HuH-7.5 (cell line): Measurements from ENCODE around the gene LATS2.

Experiments used
- DNase-seq: peaks from one replicate; pipeline ENCODE4 v3.0.0; 2011; ENCODE audit warnings: low spot score

Gene LATS2

DNA sequence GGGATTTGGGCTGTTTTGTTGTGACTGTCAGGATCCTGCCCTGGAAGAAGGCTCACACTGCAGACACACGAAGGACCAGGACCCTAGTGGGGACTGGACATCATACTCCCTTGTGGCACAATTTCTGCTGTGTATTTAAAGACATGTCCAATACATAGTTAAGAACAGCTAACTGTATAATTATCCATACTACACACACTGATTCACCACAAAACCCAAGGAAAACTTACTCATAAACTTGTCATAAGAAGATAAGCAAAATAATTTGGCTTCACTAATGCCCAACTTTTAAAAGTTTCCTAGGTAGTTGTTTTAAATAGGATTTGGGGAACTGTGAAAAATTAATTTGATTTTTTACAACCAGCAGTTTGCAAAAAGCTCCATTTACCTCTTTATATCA, 46.1 kb downstream of the LATS2 start:
- no peak for DNase-seq

DNA sequence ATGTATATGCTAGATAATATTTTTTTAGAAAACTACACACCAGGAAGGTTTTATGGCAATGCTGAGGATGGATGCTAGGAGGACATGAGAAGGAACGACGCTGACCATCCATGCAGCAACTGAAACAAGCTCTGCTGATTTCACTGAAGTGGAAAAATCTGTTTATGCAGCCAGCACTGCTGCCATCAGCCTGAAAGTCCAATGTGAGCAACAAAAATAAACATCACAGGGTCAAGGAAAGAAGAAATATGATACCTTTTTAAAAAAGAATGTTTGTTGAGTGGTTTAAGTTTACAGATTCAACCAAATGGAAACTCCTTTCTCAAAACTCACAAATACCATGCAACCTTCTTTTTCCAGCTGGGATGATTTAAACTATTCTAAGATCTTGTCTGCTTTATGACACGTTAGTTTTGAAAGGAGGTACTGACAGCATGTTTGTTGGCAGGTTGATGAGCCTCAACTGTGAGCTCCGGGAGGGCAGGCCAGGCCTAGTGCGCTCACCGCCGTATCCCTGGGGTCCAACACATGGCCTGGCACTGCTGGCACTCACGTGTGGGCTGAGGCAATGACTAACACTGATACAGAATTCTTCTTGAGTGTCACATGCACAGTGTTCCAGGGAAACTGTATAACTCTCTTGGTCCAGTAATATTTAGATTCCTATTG, 46.8 kb downstream of the LATS2 start:
- no peak for DNase-seq

DNA sequence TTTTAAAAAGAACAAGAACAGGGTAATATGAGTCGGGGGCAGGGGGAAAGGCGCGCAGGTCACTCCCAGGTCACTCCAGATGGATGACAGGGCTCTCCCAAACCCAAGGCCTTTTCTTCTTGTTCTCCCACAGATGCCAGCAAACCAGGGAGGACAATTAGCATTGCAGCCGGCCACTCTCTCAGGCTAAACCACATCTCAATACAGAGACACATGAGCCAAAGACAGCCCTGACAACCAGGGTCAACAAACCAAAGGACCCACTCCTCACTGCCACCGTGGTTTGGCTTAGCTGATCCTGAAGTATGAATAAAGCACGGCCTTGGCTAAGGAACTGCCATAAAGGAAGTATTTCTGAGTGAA, 47.3 kb downstream of the LATS2 start:
- DNase-seq, result no peak

DNA sequence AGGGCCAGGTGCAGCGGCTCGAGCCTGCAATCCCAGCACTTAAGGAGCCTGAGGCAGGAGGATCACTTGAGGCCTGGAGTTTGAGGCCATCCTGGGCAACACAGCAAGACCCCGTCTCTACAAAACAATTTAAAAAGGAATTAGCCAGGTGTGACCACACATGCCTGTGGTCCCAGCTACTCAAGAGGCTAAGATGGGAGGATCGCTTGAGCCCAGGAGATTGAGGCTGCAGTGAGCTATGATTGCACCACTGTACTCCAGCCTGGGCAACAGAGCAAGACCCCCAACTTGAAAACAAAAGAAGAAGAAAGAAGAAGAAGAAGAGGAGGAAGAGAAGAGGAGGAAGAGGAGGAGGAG, 47.7 kb downstream of the LATS2 start:
- no peak for DNase-seq

DNA sequence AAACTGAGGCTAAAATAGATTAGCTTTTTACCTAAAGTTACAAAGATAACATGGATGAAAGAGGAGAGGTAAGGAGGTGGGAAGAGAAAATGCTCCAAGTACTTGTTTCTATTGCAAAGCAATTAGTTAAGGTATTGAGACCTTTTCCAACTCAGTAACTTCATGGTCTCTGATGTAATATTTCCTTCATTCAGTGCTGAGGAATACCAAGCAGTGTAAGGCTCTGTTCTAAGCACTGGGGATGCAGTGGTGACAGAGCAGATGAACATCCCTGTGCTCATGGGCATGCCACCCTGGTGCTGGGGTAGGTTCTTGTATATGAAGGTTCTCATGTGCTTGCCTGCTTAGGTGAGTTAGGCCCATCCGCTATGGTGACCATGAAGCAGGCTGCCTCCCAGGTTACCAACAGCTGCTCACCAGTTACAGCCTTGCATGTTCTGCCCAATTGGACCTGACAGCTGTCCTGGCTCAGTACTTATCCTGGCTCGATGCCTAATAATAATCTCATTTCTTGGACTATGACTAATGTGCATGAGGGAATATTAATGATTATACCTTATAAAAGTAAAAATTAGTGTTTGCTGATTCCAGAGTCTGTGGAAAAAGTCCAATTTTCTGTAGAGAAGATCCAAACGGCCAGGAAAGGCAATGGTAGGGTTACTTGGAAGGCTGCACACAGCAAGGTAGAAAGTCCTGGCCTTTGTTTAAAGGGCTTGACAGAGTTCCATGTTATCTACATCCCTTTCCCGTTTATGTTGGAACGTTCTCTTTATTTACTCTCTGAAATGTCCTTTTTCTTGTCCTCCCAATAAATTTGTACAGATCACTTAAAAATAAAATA, 48.3 kb downstream of the LATS2 start:
- DNase-seq, result no peak

DNA sequence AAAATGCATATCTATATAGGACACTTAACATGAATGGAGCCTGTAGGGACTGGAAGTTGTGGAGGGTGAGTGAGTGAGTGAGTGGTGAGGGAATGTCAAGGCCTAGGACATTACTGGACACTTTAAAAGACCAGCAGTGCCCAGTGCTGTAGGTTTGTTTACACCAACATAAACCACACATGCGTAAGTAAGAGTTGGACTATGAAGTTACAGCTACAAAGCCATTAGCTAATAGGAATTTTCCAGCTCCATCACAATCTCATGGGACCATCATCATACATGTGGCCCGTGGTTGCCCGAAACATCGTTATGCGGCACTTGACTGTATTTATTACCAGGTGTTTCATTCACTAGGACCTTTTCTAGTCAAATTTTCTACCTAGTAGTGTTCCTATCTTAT, 49.2 kb downstream of the LATS2 start:
- no peak for DNase-seq

DNA sequence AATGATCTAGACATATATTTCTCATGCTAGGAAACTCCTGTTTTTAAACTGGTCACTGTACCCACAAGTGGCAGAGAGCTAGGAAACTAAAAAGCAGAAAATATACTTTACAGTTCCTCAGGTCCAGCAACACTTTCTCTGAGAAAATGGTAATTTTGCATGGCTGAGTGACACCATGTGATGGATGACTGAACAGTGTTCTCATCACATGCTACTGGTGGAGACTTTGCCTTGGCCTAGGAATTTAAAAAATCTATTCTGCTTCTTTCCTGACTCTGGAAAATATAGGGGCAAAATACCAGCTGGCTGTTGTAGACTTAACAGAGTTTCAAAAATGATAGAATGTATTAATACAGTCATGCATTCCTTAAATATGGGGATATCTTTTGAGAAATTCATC, 50.0 kb downstream of the LATS2 start:
- no peak for DNase-seq

DNA sequence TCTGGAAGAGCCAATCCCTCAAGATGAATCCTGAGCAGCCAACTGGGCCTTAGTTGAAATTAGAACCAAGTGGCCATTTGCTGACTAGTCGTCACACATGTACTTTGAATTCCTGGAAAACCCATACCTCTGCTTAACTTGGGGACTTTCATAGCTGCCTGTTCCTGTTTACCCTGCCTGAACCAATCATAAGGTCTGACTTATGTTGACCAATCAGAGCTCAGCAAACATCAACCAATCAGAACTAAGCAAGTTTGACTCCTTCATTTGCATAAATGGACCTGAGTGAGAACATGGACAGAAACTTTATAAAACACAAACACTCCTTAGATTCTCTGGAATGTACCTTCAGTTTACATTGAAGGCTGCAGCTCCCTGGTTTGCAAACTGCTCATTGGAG, 50.8 kb downstream of the LATS2 start:
- no peak for DNase-seq

DNA sequence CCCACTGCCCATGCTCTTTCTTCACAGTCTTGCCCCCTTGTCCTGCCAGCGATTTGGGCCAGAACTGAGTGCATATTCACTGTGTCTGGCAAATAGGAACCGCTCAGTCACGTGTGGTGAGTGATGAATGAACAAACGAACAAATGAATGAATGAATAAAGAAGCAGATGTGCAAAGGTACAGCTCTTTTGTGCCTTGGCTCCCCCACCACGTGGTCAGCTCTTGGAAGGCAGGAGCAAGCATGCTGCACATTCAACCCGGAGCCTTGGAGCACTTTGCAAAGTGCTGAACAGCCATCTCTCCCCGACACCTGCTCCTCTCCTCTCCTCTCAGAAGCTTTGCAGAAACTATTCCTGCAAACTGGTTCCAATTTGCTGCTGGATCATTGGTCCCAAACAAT, 52.4 kb downstream of the LATS2 start:
- DNase-seq, result no peak

DNA sequence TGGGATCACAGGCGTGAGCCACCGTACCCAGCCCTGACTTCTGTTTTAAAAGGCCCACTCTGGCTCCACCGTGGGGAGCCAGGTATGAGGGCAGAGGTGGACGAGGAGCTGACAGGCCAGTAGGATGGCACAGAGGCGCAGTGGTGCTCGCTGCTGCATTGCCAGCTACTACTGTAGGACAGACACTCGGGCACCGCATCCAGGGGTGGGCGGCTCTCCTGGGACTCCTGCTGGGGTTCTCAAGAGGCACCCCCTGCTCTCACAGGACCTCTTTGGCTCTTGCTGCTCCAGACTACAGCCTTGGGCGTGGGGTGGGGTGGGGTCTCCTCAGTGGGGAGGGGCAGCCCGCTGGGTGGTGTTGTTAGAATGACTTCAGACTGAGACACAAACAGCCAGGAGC, 53.4 kb downstream of the LATS2 start:
- DNase-seq, result no peak

DNA sequence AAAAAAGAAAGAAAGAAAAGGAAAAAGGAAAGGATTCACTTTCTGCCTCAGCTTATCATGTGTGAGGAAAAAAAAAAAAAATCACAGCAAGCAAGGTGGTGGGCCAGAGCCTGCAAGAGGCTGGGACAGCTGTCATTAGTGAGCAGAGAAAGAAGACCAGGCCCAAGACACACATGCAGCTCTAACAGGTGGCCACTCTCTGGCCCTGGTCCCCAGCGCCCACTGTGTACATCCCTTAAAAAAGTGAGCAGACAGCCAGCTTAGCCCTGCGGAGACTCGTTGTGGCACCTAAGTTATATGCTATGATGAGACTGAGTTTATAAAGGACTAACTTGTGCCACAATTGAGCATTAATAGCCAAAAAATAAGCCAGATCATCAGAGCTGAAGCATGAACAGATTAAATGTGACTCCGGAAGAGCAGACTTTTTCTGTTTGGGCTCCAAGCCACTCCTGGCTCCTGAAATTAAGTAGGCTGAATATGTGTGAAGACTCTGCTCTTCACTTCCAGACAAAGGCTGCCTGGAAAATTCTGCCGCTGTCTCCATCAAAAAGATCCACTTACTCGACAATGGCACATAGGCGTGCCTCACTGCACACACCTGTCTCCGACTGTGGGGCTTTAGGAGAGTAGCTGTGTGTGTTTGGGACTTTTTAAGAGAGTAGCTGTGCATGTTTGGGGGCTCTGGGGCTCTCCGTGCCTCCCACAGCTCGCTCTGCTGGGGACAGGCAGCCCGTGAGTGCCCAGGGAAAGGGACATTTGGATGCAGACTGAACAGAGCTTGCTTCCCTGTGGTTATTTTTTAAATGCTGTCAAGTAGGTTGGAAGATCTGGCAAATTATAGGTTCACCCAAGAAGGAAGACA, 55.0 kb downstream of the LATS2 start:
- DNase-seq, result no peak

DNA sequence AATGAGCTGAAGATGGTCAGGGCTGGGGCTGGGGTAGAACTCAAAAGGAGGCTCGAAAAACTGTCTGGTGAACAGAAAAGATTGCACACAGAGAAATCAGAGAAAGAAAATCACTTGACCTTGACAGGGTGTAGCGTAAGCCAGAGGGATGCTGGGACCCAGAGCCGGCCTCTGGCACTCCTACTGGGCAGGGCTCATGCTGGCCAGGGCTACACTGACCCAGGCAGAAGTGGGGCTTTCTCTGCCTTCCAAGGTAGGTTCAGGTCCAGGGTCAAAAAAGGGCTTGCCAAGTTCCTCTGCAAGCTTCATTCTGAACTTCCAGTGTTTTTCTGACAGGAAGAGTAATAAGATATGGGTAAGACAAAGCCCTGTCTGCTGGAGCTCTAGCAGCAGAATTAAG, 56.2 kb downstream of the LATS2 start:
- no peak for DNase-seq

DNA sequence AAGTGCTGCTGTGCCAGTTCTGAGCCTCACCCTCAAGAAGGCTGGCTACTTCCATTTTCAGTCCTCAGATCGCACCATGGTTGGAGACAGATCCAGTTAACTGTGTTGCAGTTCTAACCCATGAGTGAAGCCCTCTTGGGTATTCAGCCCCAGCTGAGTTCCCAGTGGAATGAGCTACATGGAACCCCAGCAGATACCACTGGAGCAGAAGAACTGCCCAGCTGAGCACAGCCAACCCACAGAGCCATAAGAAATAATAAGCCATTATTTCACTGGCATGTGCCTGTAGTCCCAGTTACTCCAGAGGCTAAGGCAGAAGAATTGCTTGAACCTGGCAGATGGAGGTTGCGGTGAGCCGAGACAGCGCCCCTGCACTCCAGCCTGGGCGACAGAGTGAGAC, 59.9 kb downstream of the LATS2 start:
- DNase-seq, result no peak

DNA sequence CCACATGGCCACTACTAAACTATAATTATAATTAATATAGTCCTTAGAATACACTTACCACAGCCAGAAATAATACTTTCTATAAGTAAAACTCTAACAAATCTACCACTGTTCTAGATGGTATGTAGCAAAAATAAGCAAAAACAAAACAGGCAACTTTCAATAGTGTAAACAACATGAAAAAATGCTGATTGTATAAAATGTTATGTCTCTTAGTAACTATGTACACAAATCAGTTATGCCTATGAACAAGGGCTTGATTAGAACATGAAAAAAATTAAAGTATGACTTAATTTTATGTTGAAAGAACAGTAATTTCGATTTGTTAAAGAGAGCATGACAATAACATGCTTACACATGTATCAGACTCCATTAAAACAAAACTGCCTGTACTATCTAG, 60.7 kb downstream of the LATS2 start:
- DNase-seq, result no peak

DNA sequence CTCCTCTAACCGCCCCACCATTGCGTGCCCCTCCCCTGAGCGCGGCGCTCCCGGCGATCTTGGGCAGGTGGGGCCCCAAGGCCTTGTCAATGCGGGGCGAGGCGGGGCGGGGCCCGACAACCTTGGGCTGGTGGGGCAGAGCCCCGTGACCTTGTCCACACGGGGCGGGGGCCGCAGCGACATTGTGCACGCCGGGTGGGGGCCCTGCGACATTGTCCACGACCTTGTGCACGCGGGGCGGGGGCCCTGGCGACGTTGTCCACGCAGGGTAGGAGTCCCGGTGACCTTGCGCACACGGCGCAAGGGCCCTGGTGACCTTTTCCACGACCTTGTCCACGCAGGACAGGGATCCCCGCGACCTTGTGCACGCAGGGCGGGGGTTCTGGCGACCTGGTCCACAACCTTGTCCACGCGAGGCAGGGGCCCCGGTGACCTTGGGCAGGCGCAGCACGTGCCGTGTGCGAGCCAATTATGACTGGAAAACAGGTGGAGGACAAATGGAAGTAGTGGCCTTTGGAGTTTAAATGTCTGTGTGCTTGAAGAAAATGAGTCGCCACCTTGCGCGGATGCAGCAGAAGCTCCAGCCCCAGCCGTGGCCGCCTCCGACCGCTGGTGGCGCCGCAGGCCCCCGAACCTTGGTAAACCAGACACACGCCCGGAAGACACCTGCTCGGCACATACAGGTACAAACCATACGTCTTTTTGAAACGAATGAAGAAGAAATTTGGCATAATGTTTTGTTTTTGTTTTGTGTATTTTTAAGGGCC, 62.6 kb downstream of the LATS2 start:
- no peak for DNase-seq

DNA sequence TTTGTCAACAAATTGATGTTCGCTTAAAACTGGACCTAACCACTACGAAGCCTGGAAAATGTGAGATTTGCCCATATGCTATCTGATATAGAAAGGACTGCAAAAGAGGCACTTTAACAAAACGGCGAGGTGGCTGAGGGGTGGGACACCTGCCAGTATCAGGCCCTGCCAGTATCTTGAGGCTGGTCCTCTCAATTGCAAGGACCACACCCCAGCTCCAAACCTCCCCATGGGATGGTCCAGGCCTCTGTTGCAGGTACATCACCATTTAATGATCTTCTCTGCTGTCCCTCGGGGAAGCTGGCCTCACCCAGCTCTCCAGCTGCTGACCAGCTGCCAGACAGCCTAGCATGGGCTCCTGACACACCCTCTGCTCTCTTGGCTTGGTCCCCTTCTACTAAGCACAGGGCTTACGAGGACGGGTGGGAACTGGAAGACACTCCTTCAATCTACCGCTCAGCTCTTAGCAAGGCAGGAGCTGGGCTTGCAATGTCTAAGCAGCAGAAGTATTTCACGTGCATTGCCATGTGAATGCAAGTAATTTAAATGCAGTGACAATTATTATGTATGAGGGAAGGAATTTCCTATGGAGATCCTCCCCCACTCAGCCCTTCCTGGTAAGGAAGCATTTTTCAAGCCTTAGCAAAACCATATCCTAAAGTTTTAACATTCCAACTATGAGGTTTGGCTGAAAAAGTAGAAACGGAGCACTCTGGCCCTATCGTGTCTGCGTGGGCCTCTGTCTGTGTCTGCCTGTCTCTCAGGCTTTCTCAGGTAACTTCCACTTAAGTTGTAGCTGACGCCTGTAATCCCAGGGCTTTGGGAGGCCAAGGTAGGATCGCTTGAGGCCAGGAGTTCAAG, 63.9 kb downstream of the LATS2 start:
- DNase-seq, result no peak

DNA sequence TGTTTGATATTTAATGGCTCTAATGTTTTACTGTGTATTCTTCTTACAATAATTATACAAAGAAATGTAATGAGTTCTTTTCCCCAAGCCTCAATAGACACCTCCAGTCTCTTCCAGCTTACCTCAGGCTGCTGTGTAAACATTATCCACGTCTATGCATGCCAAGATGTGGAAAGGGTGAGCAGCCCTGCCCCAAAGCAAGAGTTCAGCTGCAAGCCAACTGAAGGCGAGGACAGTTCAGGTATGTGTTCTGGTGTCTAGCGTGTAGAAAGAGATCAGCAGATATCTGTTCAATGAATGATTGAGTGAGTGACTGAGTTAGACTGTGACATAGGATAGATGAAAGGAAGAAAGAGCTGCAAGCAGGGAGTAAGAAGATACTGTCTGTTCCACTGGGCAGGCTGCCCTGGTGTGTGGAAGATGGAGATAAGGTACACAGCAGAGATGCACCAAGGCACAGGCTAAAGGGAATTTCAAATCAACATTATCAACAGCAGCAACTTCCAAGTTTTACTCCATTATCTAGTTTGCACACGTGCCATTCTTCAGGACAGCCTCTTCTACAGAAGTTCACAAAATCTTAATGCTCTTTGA, 66.0 kb downstream of the LATS2 start:
- no peak for DNase-seq

DNA sequence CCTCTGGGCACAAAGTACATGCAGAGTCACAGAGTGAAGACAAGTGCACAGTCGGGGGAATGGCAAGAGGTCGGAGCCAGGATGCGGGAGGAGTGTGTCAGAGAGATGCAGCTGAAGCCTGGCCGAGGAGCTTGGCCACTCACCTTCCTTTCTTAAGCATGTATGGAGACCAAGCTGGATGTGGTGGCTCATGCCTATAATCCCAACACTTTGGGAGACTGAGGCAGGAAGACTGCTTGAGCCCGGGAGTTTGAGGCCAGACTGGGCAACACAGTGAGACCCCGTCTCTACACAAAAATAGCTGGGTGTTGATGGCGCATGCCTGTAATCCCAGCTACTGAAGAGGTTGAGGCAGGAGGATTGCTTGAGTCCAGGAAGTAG, 67.0 kb downstream of the LATS2 start:
- no peak for DNase-seq

DNA sequence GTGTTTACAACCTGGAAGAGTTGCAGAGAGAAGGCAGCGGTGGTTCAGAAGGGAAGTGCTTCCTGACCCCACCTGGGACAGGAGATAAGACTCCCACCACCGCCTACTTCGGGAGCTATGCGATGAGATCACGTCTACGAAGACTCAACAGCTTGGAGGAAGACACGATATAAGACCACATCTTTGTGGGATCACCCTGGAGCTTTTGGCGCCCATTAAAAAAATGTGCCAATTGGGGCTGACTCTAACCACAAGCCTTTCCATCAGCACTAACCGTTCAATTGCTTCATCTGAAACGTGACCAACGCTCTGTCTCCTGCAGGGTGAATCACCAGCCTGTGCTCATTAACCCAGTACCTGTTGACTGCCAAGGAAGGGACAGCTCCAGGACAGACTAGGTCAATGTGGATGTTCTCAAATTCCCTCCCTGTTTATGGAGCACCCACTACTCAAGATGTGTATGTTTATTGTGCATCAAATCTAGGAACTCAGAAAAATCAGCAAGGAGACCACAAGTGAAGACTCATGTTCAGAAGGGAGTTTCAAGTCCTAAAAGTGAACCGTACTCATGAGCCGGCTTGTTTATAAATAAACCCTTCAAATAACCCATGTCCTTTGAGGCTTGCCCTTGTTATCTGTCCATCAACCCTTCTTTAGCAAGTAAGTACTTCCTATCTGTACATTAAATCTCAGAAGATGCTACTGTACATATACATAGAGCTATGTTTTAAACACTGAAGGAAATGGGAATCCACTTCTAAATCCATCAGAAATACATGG, 67.5 kb downstream of the LATS2 start:
- DNase-seq, result no peak

DNA sequence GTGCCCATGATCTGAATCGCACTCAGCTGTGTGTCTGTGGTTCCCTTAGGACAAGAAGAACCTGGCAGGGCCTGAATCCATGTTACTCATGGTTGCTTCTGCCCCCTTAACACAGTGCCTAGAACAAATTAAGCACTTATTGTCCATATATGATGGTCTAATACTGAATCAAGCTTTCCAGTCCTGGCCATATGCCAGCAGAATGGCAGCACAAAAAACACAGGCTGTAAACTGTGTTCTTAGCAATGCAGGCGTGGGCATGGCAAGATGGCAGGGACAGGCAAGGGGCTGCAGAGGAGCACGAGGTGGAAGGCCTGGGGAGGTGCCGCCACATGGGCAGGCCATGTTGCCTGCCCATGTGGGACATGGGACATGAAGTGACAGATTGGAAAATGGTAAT, 68.2 kb downstream of the LATS2 start:
- DNase-seq, result no peak
